Measurements from ENCODE around the gene ZNF207. TPM values are rescaled to one million over a fixed set of nuclear protein-coding genes. Genes with fewer than 3 reads are reported as not detected.

ZNF207 gene
- total and polyA plus RNA-seq, 10 of the 15 experiments (the other 5 are each of a cell fraction or from before 2014, with no cell fraction given) = 156 to 348 (median 205) TPM

- WGBS (ENCODE audit: insufficient coverage, insufficient replicate concordance, low lambda C conversion rate, missing lambda C conversion rate) = 90% methylated on average over 3 of the region's 5 CpGs
- CTCF ChIA-PET = interaction anchor here (0.6 to 0.7 kb wide), 2 partner anchors 48 to 60 kb away, joined by 3 to 4 read pairs; partner anchors contain the start of gene PSMD11
- H3K4me3 ChIP-seq = no peak overlapping the region
- no peaks in the 10 kb centered on the region; a peak in 1 of 4 replicates for H3K36me3 ChIP-seq (ENCODE audit: control insufficient read depth in 2 of 2, insufficient read depth in 2 of 2, low read length in 1 of 2)
- no peak for ATAC-seq
- no peaks in the 10 kb centered on the region for H3K4me1 ChIP-seq (ENCODE audit: control insufficient read depth, insufficient read depth, low read length)
- RAD21 ChIA-PET (ENCODE audit: unreplicated experiment) = no interaction called here
- H3K79me2 ChIP-seq (ENCODE audit: control insufficient read depth, insufficient read depth, low read length) = no peaks in the 10 kb centered on the region
- no TSS peak for BruUV-seq (replicated peaks)
- no peak for DNase-seq (ENCODE audit: low read depth, low spot score)
- no peak overlapping the region for H2AFZ ChIP-seq (ENCODE audit: control insufficient read depth, low read depth, low read length)
- H3K27ac ChIP-seq (ENCODE audit: control insufficient read depth, insufficient read depth) = no peak overlapping the region
- H4K20me1 ChIP-seq (ENCODE audit: control insufficient read depth, insufficient read depth) = no peaks in the 10 kb centered on the region
- no peak overlapping the region for H3K4me2 ChIP-seq (ENCODE audit: control insufficient read depth, insufficient read depth)
- SMC1A ChIA-PET (ENCODE audit: uncharacterized antibody, unreplicated experiment) = interaction anchor here (1.3 kb wide), 1 partner anchor 14 kb away, joined by 3 read pairs; no protein-coding TSS in a partner anchor
- H3K9ac ChIP-seq (ENCODE audit: control insufficient read depth, insufficient read depth, low read length) = no peak overlapping the region
- in situ Hi-C loops (cut with MboI) (no loop called here), intact Hi-C loops (cut with micrococcal nuclease; ENCODE audit: unreplicated experiment) (no loop called here)
- no peaks in the 10 kb centered on the region for H3K9me3 ChIP-seq (replicated peaks; ENCODE audit: control insufficient read depth, insufficient read depth, low read length)
- FAIRE-seq = no peak
- TF ChIP-seq RUNX3 (IDR thresholded peaks at IDR 0.05; ENCODE audit: low read length) (no peak), ZBTB40 (IDR thresholded peaks at IDR 0.05; ENCODE audit: borderline replicate concordance) (no peak)
- POLR2A ChIA-PET = interaction anchor here (0.9 kb wide), 1 partner anchor 28 kb away, joined by 3 read pairs; no protein-coding TSS in a partner anchor
- H3K27me3 ChIP-seq (replicated peaks in 1 of 2; ENCODE audit: control insufficient read depth in 2 of 2, insufficient read depth in 2 of 2, low read length in 1 of 2) = no peaks in the 10 kb centered on the region
These were observed 46.4 kb downstream of the ZNF207 start for GRCh38 chr17:32396343-32396742.

GRCh38 chr17:32398946-32399345 lies 49.0 kb downstream of the ZNF207 start:
- RAD21 ChIA-PET (ENCODE audit: unreplicated experiment) = no interaction called here
- Histone ChIP-seq H3K9me3 (replicated peaks; ENCODE audit: control insufficient read depth, insufficient read depth, low read length) (no peaks in the 10 kb centered on the region), H3K27me3 (replicated peaks in 1 of 2; ENCODE audit: control insufficient read depth in 2 of 2, insufficient read depth in 2 of 2, low read length in 1 of 2) (no peaks in the 10 kb centered on the region), H4K20me1 (ENCODE audit: control insufficient read depth, insufficient read depth) (no peaks in the 10 kb centered on the region), H3K79me2 (ENCODE audit: control insufficient read depth, insufficient read depth, low read length) (no peaks in the 10 kb centered on the region), H3K36me3 (ENCODE audit: control insufficient read depth in 2 of 2, insufficient read depth in 2 of 2, low read length in 1 of 2) (no peaks in the 10 kb centered on the region; a peak in 1 of 4 replicates), H3K4me1 (ENCODE audit: control insufficient read depth, insufficient read depth, low read length) (no peaks in the 10 kb centered on the region), H2AFZ (ENCODE audit: control insufficient read depth, low read depth, low read length) (no peak overlapping the region), H3K9ac (ENCODE audit: control insufficient read depth, insufficient read depth, low read length) (no peak overlapping the region), H3K4me3 (no peak overlapping the region), H3K4me2 (ENCODE audit: control insufficient read depth, insufficient read depth) (no peak overlapping the region), H3K27ac (ENCODE audit: control insufficient read depth, insufficient read depth) (no peak overlapping the region)
- in situ Hi-C loops (cut with MboI) = no loop called here
- DNase-seq (ENCODE audit: low read depth, low spot score) = no peak
- FAIRE-seq = no peak
- no peak for ATAC-seq
- CTCF ChIA-PET = interaction anchor here (0.7 to 2.0 kb wide), 4 partner anchors 9 to 200 kb away, joined by 3 to 7 read pairs (median 4); partner anchors contain the start of gene PSMD11
- POLR2A ChIA-PET = interaction anchor here (1.2 kb wide), 1 partner anchor 9 kb away, joined by 4 read pairs; no protein-coding TSS in a partner anchor
- no TSS peak for BruUV-seq (replicated peaks)
- SMC1A ChIA-PET (ENCODE audit: uncharacterized antibody, unreplicated experiment) = interaction anchor here (0.6 to 1.1 kb wide), 3 partner anchors 9 to 22 kb away, joined by 3 to 4 read pairs (median 3); no protein-coding TSS in a partner anchor
- intact Hi-C loops (cut with micrococcal nuclease; ENCODE audit: unreplicated experiment) = no loop called here
- TF ChIP-seq BCL11A (IDR thresholded peaks at IDR 0.05; ENCODE audit: low read depth, low read length) = no peak
- TF ChIP-seq POU2F2 (IDR thresholded peaks at IDR 0.05; ENCODE audit: borderline replicate concordance, low read depth, low read length) = no peak
- TF ChIP-seq NR2F1 (conservative IDR thresholded peaks at IDR 0.05) = no peak
- TF ChIP-seq SIX5 (IDR thresholded peaks at IDR 0.05; ENCODE audit: low read depth, low read length, severe bottlenecking) = no peak
- TF ChIP-seq TBL1XR1 (IDR thresholded peaks at IDR 0.05; ENCODE audit: low read depth, low read length) = no peak
- TF ChIP-seq NBN (IDR thresholded peaks at IDR 0.05) = no peak
- TF ChIP-seq SREBF1 (IDR thresholded peaks at IDR 0.05; ENCODE audit: low read length) = no peak
- TF ChIP-seq HDAC2 (IDR thresholded peaks at IDR 0.05) = no peak
- no peak for TF ChIP-seq MYB (IDR thresholded peaks at IDR 0.05; ENCODE audit: borderline replicate concordance, low read depth, low read length)
- no peak for TF ChIP-seq YY1 (IDR thresholded peaks at IDR 0.05; ENCODE audit: low read depth, low read length)
- TF ChIP-seq POLR2A (IDR thresholded peaks at IDR 0.05; ENCODE audit: low read depth, low read length) = no peak
